ENCODE results near the gene C19orf38. TPM values are rescaled to one million over a fixed set of nuclear protein-coding genes. Genes with fewer than 3 reads are reported as not detected.
A peak's percentile ranks its signal among the peaks of the same experiment; 100 is the strongest.

C19orf38 gene
- polyA plus RNA-seq, 2 of the 4 experiments (the other 2 are of a cell fraction), result 0.09 to 0.13 TPM

GRCh38 chr19:10907925-10908324 is 59.7 kb downstream of the C19orf38 start:
- CTCF ChIA-PET, result no interaction called here
- DNase-seq (ENCODE audit: low read depth in 1 of 2, low spot score in 1 of 2), result no peak
- Histone ChIP-seq H3K9me3 (no peaks in the 10 kb centered on the region), H3K4me1 (no peaks in the 10 kb centered on the region), H3K4me3 (no peak overlapping the region), H3K4me2 (no peak overlapping the region), H3K27ac (no peak overlapping the region)
- FAIRE-seq, result no peak
- 89% methylated on average over 9 of the region's 14 CpGs for WGBS (ENCODE audit: missing lambda C conversion rate)
- POLR2A ChIA-PET, result no interaction called here
- TF ChIP-seq NFE2L2 (conservative IDR thresholded peaks at IDR 0.05; ENCODE audit: low read length), result no peak
- TF ChIP-seq POLR2AphosphoS2 (conservative IDR thresholded peaks at IDR 0.05; ENCODE audit: low read length), result no peak
- no peak for TF ChIP-seq MAX (IDR thresholded peaks at IDR 0.05)
- TF ChIP-seq FOXS1 (CRISPR knock-in tag; IDR thresholded peaks at IDR 0.05), result no peak
- no peak for ATAC-seq

- H3K4me2 ChIP-seq, result no peak overlapping the region
- FAIRE-seq, result no peak
- WGBS (ENCODE audit: missing lambda C conversion rate), result 96% methylated on average over 17 of the region's 17 CpGs
Measured at GRCh38 chr19:10908380-10908960, 60.3 kb downstream of the C19orf38 start.

GRCh38 chr19:10911579-10912363 is 63.6 kb downstream of the C19orf38 start:
- Histone ChIP-seq H3K4me3 (no peak overlapping the region), H3K27ac (peak overlapping the region in 1 of 2 experiments; percentile 24; a peak in 1 of 6 replicates), H3K4me2 (no peak overlapping the region), H3K9me3 (no peaks in the 10 kb centered on the region), H3K4me1 (peaks cover 7% of the 10 kb centered on the region; the same call in 2 of the 3 replicates)
- CTCF ChIA-PET, result interaction anchor here (0.6 to 1.5 kb wide), 6 partner anchors 22 to 195 kb away, joined by 3 to 4 read pairs (median 3); no protein-coding TSS in a partner anchor
- ATAC-seq, result no peak
- 98% methylated on average over 20 of the region's 31 CpGs for WGBS (ENCODE audit: missing lambda C conversion rate)
- TF ChIP-seq MAX (IDR thresholded peaks at IDR 0.05) (no peak), ESRRA (IDR thresholded peaks at IDR 0.05; ENCODE audit: borderline replicate concordance, low read length) (no peak), SMC3 (IDR thresholded peaks at IDR 0.05) (no peak), ELK1 (IDR thresholded peaks at IDR 0.05; ENCODE audit: low read depth, low read length) (no peak), NPAS2 (CRISPR knock-in tag; IDR thresholded peaks at IDR 0.05; ENCODE audit: borderline replicate concordance) (no peak), JUN (IDR thresholded peaks at IDR 0.05) (no peak), RNF2 (IDR thresholded peaks at IDR 0.05; ENCODE audit: borderline replicate concordance, low read depth) (no peak), BHLHE40 (IDR thresholded peaks at IDR 0.05; ENCODE audit: low read depth, low read length) (no peak), EHMT2 (IDR thresholded peaks at IDR 0.05; ENCODE audit: low read depth) (no peak), PBX3 (IDR thresholded peaks at IDR 0.05) (no peak), EHF (CRISPR knock-in tag; IDR thresholded peaks at IDR 0.05) (no peak), FOXS1 (CRISPR knock-in tag; IDR thresholded peaks at IDR 0.05) (no peak), HEYL (CRISPR knock-in tag; IDR thresholded peaks at IDR 0.05) (no peak), CBX8 (IDR thresholded peaks at IDR 0.05) (no peak), POLR2AphosphoS2 (conservative IDR thresholded peaks at IDR 0.05; ENCODE audit: low read length) (no peak), ATOH8 (CRISPR knock-in tag; IDR thresholded peaks at IDR 0.05; ENCODE audit: low read depth) (no peak), RAD21 (conservative IDR thresholded peaks at IDR 0.05 in 1 of 2, IDR thresholded peaks at IDR 0.05 in 1 of 2) (no peak)
- FAIRE-seq, result no peak
- no peak for DNase-seq (ENCODE audit: low read depth in 1 of 2, low spot score in 1 of 2)
- POLR2A ChIA-PET, result no interaction called here

More at GRCh38 chr19:10908380-10908960, 60.3 kb downstream of the C19orf38 start:
- ChIA-PET POLR2A (no interaction called here), CTCF (no interaction called here)
- no peak overlapping the region for H3K4me3 ChIP-seq
- no peaks in the 10 kb centered on the region for H3K9me3 ChIP-seq
- ATAC-seq (no peak), DNase-seq (ENCODE audit: low read depth in 1 of 2, low spot score in 1 of 2) (no peak)
- no peaks in the 10 kb centered on the region for H3K4me1 ChIP-seq
- no peak for TF ChIP-seq NFE2L2 (conservative IDR thresholded peaks at IDR 0.05; ENCODE audit: low read length)
- TF ChIP-seq ZFP36 (IDR thresholded peaks at IDR 0.05; ENCODE audit: borderline replicate concordance, partially characterized antibody), result peak; percentile 30
- H3K27ac ChIP-seq, result no peak overlapping the region
